Body of pancreas (tissue), 4 donors: ENCODE data around the gene JCAD.

Experiments used
- POLR2A ChIP-seq, 3 donors: fragments of 450-650 bp; IDR thresholded peaks; one replicate each; pipeline ENCODE4 v1.6.1; 2016; ENCODE audit warnings: antibody characterized with exemption in 3 of 3, mild to moderate bottlenecking in 2 of 3
- TF ChIP-seq, protein P1 (sequence below), 7 experiments: fragments of 450-650 bp in 4 of 7; fragments of 200-600 bp in 3 of 7; sonication (generic) in 3 of 7; IDR thresholded peaks; one replicate each; pipeline ENCODE4 v1.5.1; 2016 to 2019; ENCODE audit warnings: antibody characterized with exemption in 7 of 7

DNA sequence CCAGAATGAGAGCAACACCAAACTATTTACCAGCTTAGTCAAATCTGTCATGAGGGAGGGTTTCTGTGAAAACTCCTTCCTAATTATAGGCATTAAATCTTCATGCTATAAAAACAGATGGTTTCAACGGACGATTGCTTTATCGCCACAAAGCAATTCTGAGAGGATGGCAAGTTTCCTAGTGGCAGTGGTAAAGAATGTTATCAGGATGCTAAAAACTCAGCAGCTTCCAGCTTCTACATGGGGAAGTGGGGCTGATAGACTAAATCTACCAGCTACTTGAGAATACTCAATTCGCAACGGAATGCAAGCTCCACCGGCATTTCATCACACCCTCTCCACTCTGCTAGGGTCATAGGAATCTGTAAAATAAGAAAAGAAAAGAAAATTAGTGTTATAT, 41.8 kb downstream of the JCAD start:
- TF ChIP-seq, protein P1, sequence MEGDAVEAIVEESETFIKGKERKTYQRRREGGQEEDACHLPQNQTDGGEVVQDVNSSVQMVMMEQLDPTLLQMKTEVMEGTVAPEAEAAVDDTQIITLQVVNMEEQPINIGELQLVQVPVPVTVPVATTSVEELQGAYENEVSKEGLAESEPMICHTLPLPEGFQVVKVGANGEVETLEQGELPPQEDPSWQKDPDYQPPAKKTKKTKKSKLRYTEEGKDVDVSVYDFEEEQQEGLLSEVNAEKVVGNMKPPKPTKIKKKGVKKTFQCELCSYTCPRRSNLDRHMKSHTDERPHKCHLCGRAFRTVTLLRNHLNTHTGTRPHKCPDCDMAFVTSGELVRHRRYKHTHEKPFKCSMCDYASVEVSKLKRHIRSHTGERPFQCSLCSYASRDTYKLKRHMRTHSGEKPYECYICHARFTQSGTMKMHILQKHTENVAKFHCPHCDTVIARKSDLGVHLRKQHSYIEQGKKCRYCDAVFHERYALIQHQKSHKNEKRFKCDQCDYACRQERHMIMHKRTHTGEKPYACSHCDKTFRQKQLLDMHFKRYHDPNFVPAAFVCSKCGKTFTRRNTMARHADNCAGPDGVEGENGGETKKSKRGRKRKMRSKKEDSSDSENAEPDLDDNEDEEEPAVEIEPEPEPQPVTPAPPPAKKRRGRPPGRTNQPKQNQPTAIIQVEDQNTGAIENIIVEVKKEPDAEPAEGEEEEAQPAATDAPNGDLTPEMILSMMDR (IDR thresholded peaks at IDR 0.05) = no peak
- TF ChIP-seq POLR2A (IDR thresholded peaks at IDR 0.05) = no peak
